ENCODE measurements around the gene BOD1L1. TPM values are rescaled to one million over a fixed set of nuclear protein-coding genes. Genes with fewer than 3 reads are reported as not detected.

Gene BOD1L1
- total and polyA plus RNA-seq, 2 of the 8 experiments (the other 6 are each of a cell fraction or from before 2014, with no cell fraction given), result 6.8 to 39.3 TPM

DNA sequence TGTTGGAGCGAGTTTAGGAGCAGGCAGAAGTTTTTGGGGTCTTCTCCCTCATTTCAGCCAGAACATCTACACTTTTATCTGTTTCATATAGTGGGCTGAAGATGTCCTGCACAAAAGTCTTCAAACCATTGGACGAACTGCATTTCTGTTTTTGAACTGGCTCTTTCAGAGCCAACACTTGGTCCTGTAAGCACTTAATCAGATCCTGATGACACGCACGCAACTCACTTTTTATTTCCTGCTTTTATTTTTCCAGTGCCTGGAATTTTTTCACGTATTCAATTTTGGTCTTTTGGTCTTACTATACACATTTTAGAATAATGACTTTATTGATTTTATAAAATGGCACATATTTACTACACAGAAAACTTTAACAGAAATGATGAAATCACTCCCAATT is 43.0 kb downstream of the BOD1L1 start (continued):
- TF ChIP-seq, protein P1, sequence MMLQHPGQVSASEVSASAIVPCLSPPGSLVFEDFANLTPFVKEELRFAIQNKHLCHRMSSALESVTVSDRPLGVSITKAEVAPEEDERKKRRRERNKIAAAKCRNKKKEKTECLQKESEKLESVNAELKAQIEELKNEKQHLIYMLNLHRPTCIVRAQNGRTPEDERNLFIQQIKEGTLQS (IDR thresholded peaks at IDR 0.05; ENCODE audit: insufficient read depth, low read depth, low read length), result no peak
- TF ChIP-seq, protein P2, sequence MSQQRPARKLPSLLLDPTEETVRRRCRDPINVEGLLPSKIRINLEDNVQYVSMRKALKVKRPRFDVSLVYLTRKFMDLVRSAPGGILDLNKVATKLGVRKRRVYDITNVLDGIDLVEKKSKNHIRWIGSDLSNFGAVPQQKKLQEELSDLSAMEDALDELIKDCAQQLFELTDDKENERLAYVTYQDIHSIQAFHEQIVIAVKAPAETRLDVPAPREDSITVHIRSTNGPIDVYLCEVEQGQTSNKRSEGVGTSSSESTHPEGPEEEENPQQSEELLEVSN (IDR thresholded peaks at IDR 0.05), result no peak
- TF ChIP-seq JUND (IDR thresholded peaks at IDR 0.05; ENCODE audit: low read length) (no peak), EZH2 (IDR thresholded peaks at IDR 0.05; ENCODE audit: low read depth, low read length, severe bottlenecking) (no peak)

Data from H1 (cell line).